ENCODE results near the gene PLS3.
"Not testable (repeated sequence)": the region's sequence is repeated elsewhere in the genome, so short reads cannot be mapped to it uniquely, and the experiment has no call there.

- TF ChIP-seq CTCF (conservative IDR thresholded peaks at IDR 0.05 in 1 of 2, IDR thresholded peaks at IDR 0.05 in 1 of 2; ENCODE audit: extremely low read depth in 1 of 2, insufficient read depth in 1 of 2, low read depth in 1 of 2, low read length in 2 of 2); EZH2 (IDR thresholded peaks at IDR 0.05; ENCODE audit: borderline replicate concordance, low read length): not testable (repeated sequence)
Observed at GRCh38 chrX:115541045-115541444, 19.9 kb upstream of the PLS3 start.

Measured in mammary epithelial cell (primary cell).